ES-I3 (cell line): ENCODE measurements around the gene NMBR.
"Not testable (repeated sequence)": the region's sequence is repeated elsewhere in the genome, so short reads cannot be mapped to it uniquely, and the experiment has no call there.

Experiments used
- H3K36me3 ChIP-seq: 2 replicates; pipeline ENCODE4 v1.6.1; 2013; ENCODE audit warnings: mild to moderate bottlenecking, low read length, control low read depth, moderate library complexity; ENCODE audit not compliant: insufficient read depth
- H3K4me1 ChIP-seq: 2 replicates; pipeline ENCODE4 v1.6.1; 2013; ENCODE audit warnings: mild to moderate bottlenecking, control low read depth, low read length; ENCODE audit not compliant: insufficient read depth
- H3K9ac ChIP-seq: 2 replicates; pipeline ENCODE4 v1.6.1; 2013; ENCODE audit warnings: low read depth, mild to moderate bottlenecking, low read length, moderate library complexity
- H3K9me3 ChIP-seq: 2 replicates; pipeline ENCODE4 v1.6.1; 2013; ENCODE audit warnings: mild to moderate bottlenecking, low read length, moderate library complexity; ENCODE audit not compliant: control insufficient read depth, insufficient read depth

The NMBR gene

GRCh38 chr6:142121342-142121741, 25.6 kb downstream of the NMBR start:
- no peaks in the 10 kb centered on the region for H3K36me3 ChIP-seq
- no peak overlapping the region for H3K9ac ChIP-seq
- H3K4me1 ChIP-seq = no peaks in the 10 kb centered on the region
- no peaks in the 10 kb centered on the region for H3K9me3 ChIP-seq

- H3K36me3 ChIP-seq = no peaks in the 10 kb centered on the region
- no peaks in the 10 kb centered on the region for H3K9me3 ChIP-seq
- no peaks in the 10 kb centered on the region for H3K4me1 ChIP-seq
- no peak overlapping the region for H3K9ac ChIP-seq
These were observed 28.0 kb downstream of the NMBR start for GRCh38 chr6:142118925-142119324.

DNA sequence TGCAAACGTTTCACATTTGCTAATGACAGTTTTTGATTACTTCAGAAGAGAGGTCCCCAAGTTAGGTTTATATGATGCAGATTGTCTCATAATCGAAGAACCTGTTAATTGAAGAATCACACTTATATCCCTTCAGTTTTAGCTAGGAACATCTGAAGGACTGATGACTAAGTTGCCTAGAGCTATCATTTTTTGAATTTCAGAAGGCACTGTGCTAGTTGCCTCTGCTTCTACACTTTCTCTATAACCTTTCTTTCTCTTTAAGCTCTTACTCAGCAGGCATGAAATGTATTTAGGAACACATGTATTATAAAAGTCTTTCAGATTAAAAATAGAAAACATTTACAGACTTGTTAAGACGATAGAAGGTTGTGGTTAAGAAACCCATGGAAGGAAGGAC, 28.6 kb downstream of the NMBR start:
- H3K36me3 ChIP-seq = no peaks in the 10 kb centered on the region
- H3K9me3 ChIP-seq = no peaks in the 10 kb centered on the region
- no peaks in the 10 kb centered on the region for H3K4me1 ChIP-seq
- no peak overlapping the region for H3K9ac ChIP-seq

GRCh38 chr6:142117366-142117765, 29.6 kb downstream of the NMBR start:
- Histone ChIP-seq H3K4me1 (no peaks in the 10 kb centered on the region), H3K36me3 (no peaks in the 10 kb centered on the region), H3K9ac (no peak overlapping the region), H3K9me3 (no peaks in the 10 kb centered on the region)

DNA sequence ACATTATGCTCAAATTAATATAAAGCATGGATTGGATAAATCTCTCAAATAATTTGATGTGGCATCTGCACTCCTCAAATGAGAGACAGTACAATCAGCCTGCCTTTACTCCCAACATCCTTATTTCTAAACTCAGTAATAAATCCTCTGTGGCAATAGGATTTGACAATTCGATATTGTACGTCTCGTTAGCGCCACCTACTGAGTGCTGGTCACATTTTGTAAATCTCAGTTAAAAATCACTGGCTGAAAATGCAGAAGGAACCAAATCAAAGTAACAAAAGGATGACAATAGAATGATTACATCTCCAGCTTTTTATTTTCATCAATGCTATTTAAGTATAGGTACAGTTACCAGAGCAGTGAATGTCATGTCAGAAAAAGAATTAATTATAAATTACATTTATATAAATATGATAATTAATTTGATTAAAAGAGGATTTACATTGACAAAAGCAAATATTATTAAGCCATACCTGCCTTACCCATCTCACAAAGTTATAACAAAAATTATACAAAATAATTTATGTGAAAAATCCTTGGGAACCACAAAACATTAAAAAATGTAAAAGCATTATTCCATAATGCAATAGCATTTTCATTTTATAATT, 34.4 kb downstream of the NMBR start:
- Histone ChIP-seq H3K9me3 (no peaks in the 10 kb centered on the region), H3K36me3 (no peaks in the 10 kb centered on the region), H3K9ac (no peak overlapping the region), H3K4me1 (no peaks in the 10 kb centered on the region)

- H3K9me3 ChIP-seq, H3K4me1 ChIP-seq, H3K9ac ChIP-seq, H3K36me3 ChIP-seq: not testable (repeated sequence)
These were observed 36.1 kb downstream of the NMBR start for GRCh38 chr6:142110820-142111219.

DNA sequence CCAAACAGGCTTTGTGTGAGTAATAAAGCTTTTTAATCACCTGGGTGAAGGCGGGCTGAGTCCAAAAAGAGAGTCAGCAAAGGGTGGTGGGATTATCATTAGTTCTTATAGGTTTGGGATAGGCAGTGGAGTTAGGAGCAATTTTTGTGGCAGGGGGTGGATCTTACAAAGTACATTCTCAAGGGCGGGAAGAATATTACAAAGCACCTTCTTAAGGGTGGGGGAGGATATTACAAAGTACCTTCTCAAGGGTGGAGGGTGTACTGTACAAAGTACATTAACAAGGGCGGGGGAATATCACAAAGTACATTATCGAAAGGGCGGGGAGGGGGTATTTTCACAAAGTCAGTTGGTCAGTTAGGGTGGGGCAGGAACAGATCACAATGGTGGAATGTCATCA, 42.1 kb downstream of the NMBR start:
- H3K4me1 ChIP-seq, H3K9me3 ChIP-seq, H3K36me3 ChIP-seq, H3K9ac ChIP-seq: not testable (repeated sequence)

DNA sequence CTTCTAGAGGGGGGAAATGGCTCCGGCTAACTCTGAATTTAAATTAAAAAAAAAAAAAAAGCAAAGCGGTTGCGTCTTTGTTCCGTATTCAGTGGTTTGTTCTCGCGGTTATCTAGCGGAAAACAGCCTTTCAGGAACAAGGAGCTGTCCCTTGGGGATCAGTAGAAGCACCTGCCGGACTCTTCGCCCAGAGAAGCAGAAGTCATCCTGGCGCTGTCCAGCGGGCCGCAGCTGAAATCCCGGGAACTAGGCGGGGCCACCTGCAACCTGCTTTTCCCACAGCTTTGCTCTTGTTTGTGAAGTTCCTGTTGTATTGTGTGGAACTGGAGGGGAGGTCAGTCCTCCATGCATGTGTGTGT, 58.1 kb downstream of the NMBR start:
- Histone ChIP-seq H3K9ac (peak overlapping the region; percentile 36; the same call in 1 of the 2 replicates), H3K9me3 (no peaks in the 10 kb centered on the region), H3K36me3 (no peaks in the 10 kb centered on the region), H3K4me1 (peaks cover 5% of the 10 kb centered on the region; the same call in 1 of the 2 replicates)

- Histone ChIP-seq H3K36me3 (no peaks in the 10 kb centered on the region), H3K9ac (peak overlapping the region; percentile 36; the same call in 1 of the 2 replicates), H3K9me3 (no peaks in the 10 kb centered on the region), H3K4me1 (peaks cover 5% of the 10 kb centered on the region; the same call in 1 of the 2 replicates)
These were observed 58.7 kb downstream of the NMBR start for GRCh38 chr6:142087950-142088857.

DNA sequence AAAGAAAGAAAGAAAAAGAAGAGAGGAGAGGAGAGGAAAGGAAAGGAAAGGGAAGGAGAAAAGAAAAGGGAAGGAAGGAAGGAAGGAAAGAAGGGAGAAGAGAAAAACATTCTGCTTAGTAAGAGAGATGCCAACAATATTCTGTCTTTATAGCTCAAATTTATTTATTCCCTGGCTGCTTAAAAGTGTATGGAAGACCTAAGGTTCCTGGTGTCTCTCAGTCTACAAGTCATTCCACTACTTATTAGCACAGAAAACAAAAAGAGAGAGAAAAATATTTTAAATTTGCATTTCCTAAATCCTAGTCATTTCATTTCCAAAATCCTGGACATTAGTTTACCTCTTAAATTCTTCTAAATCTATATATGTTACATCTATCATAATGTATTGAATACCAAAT, 67.8 kb downstream of the NMBR start:
- Histone ChIP-seq H3K9me3 (no peaks in the 10 kb centered on the region), H3K9ac (no peak overlapping the region), H3K4me1 (no peaks in the 10 kb centered on the region), H3K36me3 (no peaks in the 10 kb centered on the region)

GRCh38 chr6:142075516-142076101, 71.3 kb downstream of the NMBR start:
- H3K9ac ChIP-seq = no peak overlapping the region
- H3K9me3 ChIP-seq = no peaks in the 10 kb centered on the region
- no peaks in the 10 kb centered on the region for H3K4me1 ChIP-seq
- no peaks in the 10 kb centered on the region for H3K36me3 ChIP-seq

GRCh38 chr6:142074516-142074915, 72.4 kb downstream of the NMBR start:
- Histone ChIP-seq H3K36me3 (no peaks in the 10 kb centered on the region), H3K9ac (no peak overlapping the region), H3K4me1 (no peaks in the 10 kb centered on the region), H3K9me3 (no peaks in the 10 kb centered on the region)

DNA sequence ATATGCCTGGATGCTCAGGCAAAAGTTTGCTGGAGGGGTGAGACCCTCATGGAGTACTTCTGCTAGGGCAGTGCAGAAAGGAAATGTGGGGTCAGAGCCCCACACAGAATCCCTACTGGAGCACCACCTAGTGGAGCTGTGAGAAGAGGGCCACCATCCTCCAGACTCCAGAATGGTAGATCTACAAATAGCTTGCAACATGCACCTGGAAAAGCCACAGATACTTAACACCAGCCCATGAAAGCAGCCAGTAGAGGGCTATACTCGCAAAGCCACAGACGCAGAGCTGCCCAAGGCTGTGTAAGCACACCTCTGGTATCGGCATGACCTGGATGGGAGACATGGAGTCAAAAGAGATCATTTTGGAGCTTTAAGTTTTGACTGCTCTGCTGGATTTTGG, 74.9 kb downstream of the NMBR start:
- H3K36me3 ChIP-seq = no peaks in the 10 kb centered on the region
- H3K4me1 ChIP-seq = no peaks in the 10 kb centered on the region
- no peaks in the 10 kb centered on the region for H3K9me3 ChIP-seq
- H3K9ac ChIP-seq = no peak overlapping the region

DNA sequence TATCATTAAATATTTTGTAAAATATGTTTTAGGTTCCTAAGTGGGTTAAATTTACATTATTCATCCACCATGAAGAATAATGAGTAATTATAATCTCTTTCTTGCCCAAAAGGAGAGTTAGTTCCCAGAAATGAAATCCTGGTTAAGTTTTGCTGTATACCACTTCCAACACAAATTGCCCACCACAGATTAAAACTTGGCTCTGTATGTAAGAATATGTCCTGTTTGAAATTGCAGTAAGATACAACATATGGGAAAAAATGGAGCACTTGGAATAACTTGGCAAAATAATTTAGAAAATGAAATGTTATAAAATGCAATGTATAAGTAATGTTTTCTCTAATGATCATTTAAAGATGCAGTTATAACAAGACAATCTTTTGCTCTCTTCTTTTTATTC, 78.5 kb downstream of the NMBR start:
- Histone ChIP-seq H3K9ac (no peak overlapping the region), H3K9me3 (no peaks in the 10 kb centered on the region), H3K36me3 (no peaks in the 10 kb centered on the region), H3K4me1 (no peaks in the 10 kb centered on the region)

DNA sequence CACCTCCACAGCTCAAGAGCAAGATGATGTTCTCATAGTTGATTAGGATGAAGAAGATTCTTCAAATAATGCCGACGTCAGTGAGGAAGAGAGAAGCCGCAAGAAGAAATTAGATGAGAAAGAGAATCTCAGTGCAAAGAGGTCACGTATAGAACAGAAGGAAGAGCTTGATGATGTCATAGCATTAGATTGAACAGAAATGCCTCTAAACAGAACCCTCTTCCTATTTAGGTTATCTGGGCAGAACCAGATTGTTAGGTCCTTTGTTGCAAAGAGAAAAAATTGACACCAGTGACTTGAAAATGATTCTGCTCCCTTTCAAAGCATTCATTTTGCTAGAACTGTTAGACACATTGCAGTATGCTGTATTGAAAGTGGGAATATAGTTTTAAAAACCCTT, 84.1 kb downstream of the NMBR start:
- not testable (repeated sequence) for H3K36me3 ChIP-seq, H3K9me3 ChIP-seq, H3K9ac ChIP-seq, H3K4me1 ChIP-seq
